RCC 7860 (cell line): ENCODE measurements around the gene SNED1.

Experiments
- DNase-seq: peaks from one replicate; pipeline ENCODE4 v3.0.0-alpha.2; 2015; ENCODE audit warnings: low spot score
- FAIRE-seq: peaks from 2 replicates; lab custom pipeline; 2012; peaks lifted over from hg19 to GRCh38; lab: Jason Lieb, UNC

SNED1 gene

DNA sequence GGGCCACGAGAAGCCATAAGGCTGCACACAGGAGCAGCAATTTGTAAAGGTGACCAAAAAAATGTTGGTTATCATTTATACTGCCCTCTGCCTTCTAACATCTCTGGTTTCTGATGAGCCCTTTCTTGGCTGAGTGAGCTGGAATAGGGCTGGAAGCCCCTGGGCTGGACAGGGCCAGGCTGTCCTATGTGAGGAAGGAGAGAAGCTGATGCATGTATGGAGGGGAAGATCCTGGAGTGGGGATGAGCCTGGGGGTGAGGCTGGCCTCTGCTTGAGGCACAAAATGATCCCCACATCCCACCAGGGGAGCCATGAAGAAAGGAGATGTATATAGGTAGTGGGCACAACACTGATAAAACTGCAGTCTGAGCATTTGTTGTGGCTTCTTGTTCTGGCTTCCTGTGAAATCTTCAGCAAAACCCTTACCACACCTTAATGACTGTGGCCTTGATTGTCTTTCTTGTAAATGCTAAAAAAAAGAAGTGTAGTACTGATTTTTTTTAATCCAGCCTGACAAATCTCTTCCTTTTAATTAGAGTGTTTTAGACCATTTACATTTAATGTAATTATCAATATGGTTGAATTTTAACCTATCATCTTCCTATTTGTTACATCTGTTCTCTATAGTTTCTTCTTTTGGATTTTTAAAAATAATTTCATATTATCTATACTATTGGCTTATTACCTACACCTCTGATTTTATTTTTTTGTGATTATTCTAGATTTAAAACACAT, 5.6 kb downstream of the SNED1 start:
- DNase-seq, result no peak
- FAIRE-seq, result no peak

- no peak for DNase-seq
- no peak for FAIRE-seq
These were observed 7.2 kb downstream of the SNED1 start for GRCh38 chr2:241005569-241005968.

DNA sequence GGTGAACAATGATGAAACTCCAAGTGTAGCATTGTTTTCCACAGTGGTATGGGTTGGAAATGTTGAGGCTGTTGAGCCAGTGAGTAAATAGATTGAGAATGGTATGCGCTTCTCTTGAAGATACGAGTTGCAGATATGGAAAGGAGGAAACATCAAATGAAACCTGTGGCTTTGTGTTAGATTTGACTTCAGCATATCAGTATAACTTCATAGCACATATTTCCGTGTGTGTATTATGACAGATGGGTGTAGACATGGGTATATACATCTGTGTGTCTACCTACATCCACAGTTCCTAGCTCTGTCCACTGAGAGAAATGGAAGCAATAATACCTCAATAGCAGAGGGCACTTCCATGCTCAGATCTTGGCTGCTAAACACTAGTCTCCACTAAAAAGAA, 8.0 kb downstream of the SNED1 start:
- no peak for FAIRE-seq
- DNase-seq, result no peak

- no peak for FAIRE-seq
- DNase-seq, result no peak
These were observed 8.7 kb downstream of the SNED1 start for GRCh38 chr2:241007111-241007510.

DNA sequence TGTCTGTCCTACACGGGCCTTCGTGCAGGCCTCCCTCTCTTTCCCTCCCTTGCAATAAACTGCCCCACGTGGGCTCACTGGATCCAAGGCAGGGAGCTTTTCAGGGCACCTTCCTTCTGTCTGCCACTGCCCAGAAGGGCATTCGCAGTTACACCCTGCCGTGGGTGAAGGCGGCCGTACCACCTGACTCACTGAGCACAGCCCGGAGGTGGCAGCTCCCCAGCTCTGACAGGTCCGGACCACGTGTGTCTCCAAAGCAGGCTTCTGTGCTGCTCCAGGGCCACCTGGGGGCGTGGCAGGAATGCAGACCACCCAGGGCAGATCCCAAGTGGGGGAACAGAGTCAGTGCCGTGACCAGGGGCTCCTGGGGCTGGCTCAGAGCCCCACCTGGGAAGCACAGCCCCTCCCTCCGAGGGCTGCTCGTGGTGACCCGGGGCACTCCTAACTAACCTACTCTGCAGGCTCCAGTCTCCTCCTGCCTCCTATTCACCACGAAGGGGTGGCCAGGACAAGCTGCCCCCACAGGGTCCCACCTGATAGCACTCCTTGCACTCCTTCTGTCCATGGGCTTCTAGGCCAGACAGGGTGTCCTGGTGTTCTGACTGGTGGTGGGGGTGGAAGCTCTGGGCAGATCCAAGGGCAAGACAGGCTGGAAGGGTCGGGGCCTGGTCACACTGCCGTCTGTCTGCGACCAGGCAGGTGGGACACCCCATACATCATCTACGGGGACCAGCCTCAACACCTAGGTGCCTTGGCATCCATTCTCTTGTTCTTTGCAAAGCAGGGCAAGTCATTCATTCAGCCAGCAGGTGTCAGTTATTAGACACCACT, 9.7 kb downstream of the SNED1 start:
- FAIRE-seq (no peak), DNase-seq (no peak)

DNA sequence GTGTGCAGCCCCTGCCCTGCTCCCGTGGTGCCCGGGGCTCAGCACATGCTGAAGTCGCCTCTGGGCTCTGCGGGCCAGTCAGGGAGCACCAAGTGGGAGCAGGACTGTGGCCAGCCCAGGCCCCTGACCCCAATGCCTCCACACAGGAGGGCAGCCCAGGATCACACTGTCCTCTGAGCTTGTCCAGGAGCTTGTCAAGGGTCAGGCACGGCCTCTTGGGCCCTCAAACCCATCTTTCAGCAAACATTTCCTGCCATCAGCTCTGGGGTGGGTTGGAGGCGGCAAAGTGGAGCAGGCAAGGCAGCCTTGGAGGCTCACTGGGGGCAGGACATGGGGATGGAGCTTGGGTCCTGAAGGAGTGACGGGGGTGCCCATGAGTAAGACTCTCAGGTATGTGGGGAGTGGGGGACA, 10.3 kb downstream of the SNED1 start:
- DNase-seq (no peak), FAIRE-seq (no peak)

DNA sequence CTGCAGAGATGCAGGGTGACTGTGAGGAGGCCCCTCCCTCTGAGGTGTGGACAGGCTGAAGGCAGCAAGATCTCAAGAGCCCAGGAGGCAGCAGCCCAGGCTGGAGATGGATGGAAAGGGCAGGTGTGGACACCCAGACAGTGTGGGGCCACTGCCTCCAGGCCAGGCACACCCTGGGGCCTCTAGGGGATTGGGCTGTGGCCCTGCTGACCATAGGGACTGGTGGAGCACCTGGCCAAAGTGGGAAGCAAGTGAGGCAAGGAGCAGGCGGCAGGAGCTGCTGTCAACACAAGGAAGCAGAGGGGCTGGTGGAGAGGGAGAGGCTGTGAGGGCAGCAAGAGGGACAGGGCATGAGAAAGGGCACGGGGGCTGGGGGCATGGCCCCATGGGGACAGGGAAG, 10.8 kb downstream of the SNED1 start:
- DNase-seq (no peak), FAIRE-seq (no peak)

- no peak for FAIRE-seq
- DNase-seq, result no peak
These were observed 11.4 kb downstream of the SNED1 start for GRCh38 chr2:241009601-241010530.

DNA sequence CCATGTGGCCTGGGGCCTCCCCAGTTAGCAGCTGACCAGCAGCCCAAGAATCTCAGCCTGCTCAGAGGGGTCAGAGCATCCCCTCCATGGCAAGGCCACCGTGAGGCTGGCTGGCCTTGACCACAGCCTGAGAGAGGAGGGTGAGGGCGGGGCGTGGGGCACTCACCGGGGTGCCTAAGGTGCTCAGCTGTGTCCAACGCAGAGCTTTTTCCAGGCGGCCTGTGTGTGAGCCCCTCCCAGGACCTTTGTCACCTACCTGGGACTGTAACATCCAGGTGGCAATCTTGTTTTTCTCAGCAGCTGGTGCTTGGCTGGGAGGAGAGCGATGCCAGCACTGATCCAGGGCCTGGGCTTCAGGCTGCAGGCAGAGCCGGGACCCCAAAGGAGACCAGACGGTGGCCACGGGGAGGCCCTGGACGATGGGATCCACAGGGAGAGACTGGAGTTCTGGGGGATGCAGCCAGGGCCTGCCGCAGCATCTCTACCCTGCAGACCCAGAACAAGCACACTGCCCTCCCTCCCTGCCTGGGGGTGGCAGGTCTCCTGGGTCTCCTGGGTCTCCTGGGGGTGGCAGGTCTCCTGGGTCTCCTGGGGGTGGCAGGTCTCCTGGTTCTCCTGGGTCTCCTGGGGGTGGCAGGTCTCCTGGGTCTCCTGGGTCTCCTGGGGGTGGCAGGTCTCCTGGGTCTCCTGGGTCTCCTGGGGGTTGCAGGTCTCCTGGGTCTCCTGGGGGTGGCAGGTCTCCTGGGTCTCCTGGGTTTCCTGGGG, 12.3 kb downstream of the SNED1 start:
- no peak for FAIRE-seq
- no peak for DNase-seq

GRCh38 chr2:241011296-241011600, 12.8 kb downstream of the SNED1 start:
- FAIRE-seq (no peak), DNase-seq (no peak)

GRCh38 chr2:241011751-241012510, 13.5 kb downstream of the SNED1 start:
- DNase-seq (no peak), FAIRE-seq (no peak)

GRCh38 chr2:241014224-241014623, 15.8 kb downstream of the SNED1 start:
- no peak for FAIRE-seq

GRCh38 chr2:241014764-241015163, 16.3 kb downstream of the SNED1 start:
- no peak for DNase-seq
- FAIRE-seq, result no peak

More at GRCh38 chr2:241014224-241014623, 15.8 kb downstream of the SNED1 start:
- no peak for DNase-seq

DNA sequence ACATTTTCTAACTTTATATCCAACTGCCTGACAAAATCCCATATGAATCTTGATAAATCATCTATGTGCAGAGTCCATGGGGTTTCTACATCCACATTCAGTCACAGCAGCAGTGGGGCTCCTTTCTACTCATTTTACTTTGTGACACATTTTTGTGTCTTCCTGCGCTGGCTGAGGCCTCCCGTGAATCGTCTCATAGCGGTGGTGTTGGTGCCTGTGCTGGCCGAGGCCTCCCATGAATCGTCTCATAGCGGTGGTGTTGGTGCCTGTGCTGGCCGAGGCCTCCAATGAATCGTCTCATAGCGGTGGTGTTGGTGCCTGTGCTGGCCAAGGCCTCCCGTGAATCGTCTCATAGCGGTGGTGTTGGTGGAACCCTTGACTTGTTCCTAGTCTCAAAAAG, 17.0 kb downstream of the SNED1 start:
- FAIRE-seq (no peak), DNase-seq (no peak)

GRCh38 chr2:241017228-241017940, 19.0 kb downstream of the SNED1 start:
- FAIRE-seq, result no peak
- no peak for DNase-seq

DNA sequence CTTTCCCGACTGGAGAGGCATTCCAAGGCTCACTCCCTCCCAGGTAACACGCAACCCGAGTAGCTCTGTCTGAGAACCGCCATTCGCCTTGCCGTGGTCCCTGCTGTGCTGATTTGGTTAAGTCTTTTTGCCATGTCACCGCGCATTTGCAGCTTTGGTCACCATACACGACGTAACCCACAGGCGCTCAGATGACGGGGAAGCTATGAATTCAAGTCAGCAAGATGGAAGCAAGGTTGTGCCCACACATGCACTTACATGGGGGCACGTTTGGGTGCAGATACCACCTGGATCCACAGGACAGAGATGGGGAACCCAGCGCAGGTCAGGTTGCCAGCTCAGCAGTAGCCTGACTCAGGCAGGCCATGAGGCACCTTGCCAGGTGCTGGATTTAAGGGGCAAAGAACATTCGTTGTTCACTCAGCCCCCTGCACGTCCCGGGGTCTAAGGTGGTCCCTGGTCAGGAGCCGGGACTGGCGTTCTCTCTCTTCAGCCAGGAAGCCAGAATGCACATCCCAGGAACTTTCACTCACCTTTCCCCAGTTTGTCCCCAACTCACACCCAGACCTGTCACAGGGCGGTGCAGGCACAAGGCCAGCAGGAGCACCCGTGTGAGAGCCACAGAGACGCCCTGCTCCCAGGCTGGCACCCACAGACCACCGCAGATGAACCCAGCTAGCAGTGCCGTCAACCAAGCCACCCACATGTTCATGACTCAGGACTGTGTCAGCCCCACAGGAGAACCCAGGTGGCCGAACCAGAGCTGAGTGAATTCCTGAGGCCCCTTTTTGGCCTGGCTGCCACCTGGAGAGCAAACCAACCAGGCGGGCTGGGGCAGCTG, 19.9 kb downstream of the SNED1 start:
- DNase-seq (no peak), FAIRE-seq (no peak)

- DNase-seq (no peak), FAIRE-seq (no peak)
These were observed 21.2 kb downstream of the SNED1 start for GRCh38 chr2:241019441-241020139.

- DNase-seq, result no peak
- no peak for FAIRE-seq
These were observed 21.8 kb downstream of the SNED1 start for GRCh38 chr2:241020201-241020600.
